Loucy (cell line): Measurements from ENCODE around the gene TBKBP1.

Experiments
- H2AFZ ChIP-seq: fragments of 200-600 bp; sonication (generic); 2 replicates; pipeline ENCODE4 v1.6.0; 2016; ENCODE audit warnings: antibody characterized with exemption, mild to moderate bottlenecking, low read length, moderate library complexity
- H3F3A ChIP-seq: fragments of 200-600 bp; 2 replicates; pipeline ENCODE4 v1.6.0; 2016; ENCODE audit warnings: antibody characterized with exemption, low read depth, mild to moderate bottlenecking
- H3K27me3 ChIP-seq: fragments of 200-600 bp; sonication (generic); 2 replicates; pipeline ENCODE4 v1.6.1; 2014; ENCODE audit warnings: low read length, mild to moderate bottlenecking; ENCODE audit not compliant: insufficient read depth, poor library complexity, severe bottlenecking
- H3K36me3 ChIP-seq: fragments of 200-600 bp; sonication (generic); 2 replicates; pipeline ENCODE4 v1.6.1; 2016; ENCODE audit warnings: low read length; ENCODE audit not compliant: insufficient read depth
- H3K4me1 ChIP-seq: fragments of 200-600 bp; sonication (generic); 2 replicates; pipeline ENCODE4 v1.5.1; 2014; ENCODE audit warnings: low read length, mild to moderate bottlenecking; ENCODE audit not compliant: insufficient read depth, poor library complexity, severe bottlenecking
- H3K4me2 ChIP-seq: fragments of 200-600 bp; sonication (generic); 2 replicates; pipeline ENCODE4 v1.6.0; 2014; ENCODE audit warnings: antibody characterized with exemption, low read length, low read depth, mild to moderate bottlenecking; ENCODE audit not compliant: poor library complexity, severe bottlenecking
- H3K4me3 ChIP-seq: fragments of 200-600 bp; sonication (generic); 2 replicates; pipeline ENCODE4 v1.5.1; 2014; ENCODE audit warnings: low read length, mild to moderate bottlenecking, mixed read lengths; ENCODE audit not compliant: poor library complexity, severe bottlenecking
- H3K79me2 ChIP-seq: fragments of 200-600 bp; sonication (generic); 2 replicates; pipeline ENCODE4 v1.6.1; 2014; ENCODE audit warnings: low read length; ENCODE audit not compliant: insufficient read depth
- H3K9ac ChIP-seq: fragments of 200-600 bp; sonication (generic); 2 replicates; pipeline ENCODE4 v1.6.0; 2014; ENCODE audit warnings: mild to moderate bottlenecking, low read depth, low read length, moderate library complexity; ENCODE audit not compliant: poor library complexity, severe bottlenecking
- H3K9me2 ChIP-seq: fragments of 200-600 bp; sonication (generic); replicated peaks from 2 replicates; pipeline ENCODE4 v1.6.1; 2016; ENCODE audit warnings: low read depth, low read length, mixed read lengths
- H3K9me3 ChIP-seq: fragments of 200-600 bp; sonication (generic); 2 replicates; pipeline ENCODE4 v1.6.1; 2014; ENCODE audit warnings: mild to moderate bottlenecking, antibody characterized with exemption, low read length, low read depth; ENCODE audit not compliant: insufficient read depth
- H4K20me1 ChIP-seq: fragments of 200-600 bp; sonication (generic); 2 replicates; pipeline ENCODE4 v1.6.0; 2014; ENCODE audit warnings: antibody characterized with exemption, low read length, mild to moderate bottlenecking; ENCODE audit not compliant: insufficient read depth, poor library complexity, severe bottlenecking
- CTCF ChIP-seq: fragments of 200-600 bp; sonication (generic); conservative IDR thresholded peaks from 2 replicates; pipeline ENCODE4 v1.5.1; 2014; ENCODE audit warnings: mild to moderate bottlenecking, antibody characterized with exemption, low read length
- EZH2phosphoT487 ChIP-seq: fragments of 200-600 bp; IDR thresholded peaks from 2 replicates; pipeline ENCODE4 v1.6.1; 2018; ENCODE audit warnings: antibody characterized with exemption, mild to moderate bottlenecking, moderate library complexity, borderline replicate concordance

TBKBP1 gene

GRCh38 chr17:47708864-47709541, 15.0 kb downstream of the TBKBP1 start:
- H4K20me1 ChIP-seq: no peaks in the 10 kb centered on the region
- no peak overlapping the region for H3K9ac ChIP-seq
- no peak overlapping the region for H3K4me3 ChIP-seq

DNA sequence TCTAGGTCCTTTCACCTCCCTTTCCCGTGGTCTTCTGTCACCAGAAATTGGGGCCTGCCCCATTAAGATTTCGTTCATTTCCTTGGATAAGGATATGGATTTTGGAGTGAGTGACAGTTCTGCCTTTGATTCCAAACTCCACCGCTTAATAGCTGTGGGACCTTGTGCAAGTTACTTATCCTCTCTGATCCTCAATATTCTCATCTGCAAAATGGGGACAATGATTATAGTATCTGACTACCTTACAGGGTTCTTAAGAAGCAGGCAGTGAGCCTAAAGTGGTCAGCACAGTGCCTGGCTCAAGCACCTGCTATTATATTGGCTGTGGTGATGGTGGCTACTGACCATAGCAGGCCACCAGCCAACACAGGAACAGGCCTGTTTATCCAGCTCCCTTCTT, 15.6 kb downstream of the TBKBP1 start:
- TF ChIP-seq CTCF: no peak
- TF ChIP-seq EZH2phosphoT487: no peak
- H3K27me3 ChIP-seq: no peaks in the 10 kb centered on the region
- no peak overlapping the region for H3K9ac ChIP-seq
- peaks cover 34% of the 10 kb centered on the region for H3K4me1 ChIP-seq
- H2AFZ ChIP-seq: no peak overlapping the region
- no peak overlapping the region for H3K4me3 ChIP-seq
- H3K9me2 ChIP-seq: no peaks in the 10 kb centered on the region
- H4K20me1 ChIP-seq: no peaks in the 10 kb centered on the region
- H3F3A ChIP-seq: no peaks in the 10 kb centered on the region
- H3K79me2 ChIP-seq: no peaks in the 10 kb centered on the region
- no peak overlapping the region for H3K4me2 ChIP-seq
- H3K9me3 ChIP-seq: no peaks in the 10 kb centered on the region
- no peaks in the 10 kb centered on the region; the same call in 1 of the 2 replicates for H3K36me3 ChIP-seq

More at GRCh38 chr17:47708864-47709541, 15.0 kb downstream of the TBKBP1 start:
- Histone ChIP-seq H3K9me3 (no peaks in the 10 kb centered on the region), H3F3A (no peaks in the 10 kb centered on the region), H3K27me3 (no peaks in the 10 kb centered on the region), H3K4me2 (no peak overlapping the region), H3K79me2 (no peaks in the 10 kb centered on the region), H3K9me2 (no peaks in the 10 kb centered on the region), H3K36me3 (no peaks in the 10 kb centered on the region; the same call in 1 of the 2 replicates), H3K4me1 (peaks cover 37% of the 10 kb centered on the region), H2AFZ (no peak overlapping the region)
- no peak for TF ChIP-seq EZH2phosphoT487
- TF ChIP-seq CTCF: no peak

DNA sequence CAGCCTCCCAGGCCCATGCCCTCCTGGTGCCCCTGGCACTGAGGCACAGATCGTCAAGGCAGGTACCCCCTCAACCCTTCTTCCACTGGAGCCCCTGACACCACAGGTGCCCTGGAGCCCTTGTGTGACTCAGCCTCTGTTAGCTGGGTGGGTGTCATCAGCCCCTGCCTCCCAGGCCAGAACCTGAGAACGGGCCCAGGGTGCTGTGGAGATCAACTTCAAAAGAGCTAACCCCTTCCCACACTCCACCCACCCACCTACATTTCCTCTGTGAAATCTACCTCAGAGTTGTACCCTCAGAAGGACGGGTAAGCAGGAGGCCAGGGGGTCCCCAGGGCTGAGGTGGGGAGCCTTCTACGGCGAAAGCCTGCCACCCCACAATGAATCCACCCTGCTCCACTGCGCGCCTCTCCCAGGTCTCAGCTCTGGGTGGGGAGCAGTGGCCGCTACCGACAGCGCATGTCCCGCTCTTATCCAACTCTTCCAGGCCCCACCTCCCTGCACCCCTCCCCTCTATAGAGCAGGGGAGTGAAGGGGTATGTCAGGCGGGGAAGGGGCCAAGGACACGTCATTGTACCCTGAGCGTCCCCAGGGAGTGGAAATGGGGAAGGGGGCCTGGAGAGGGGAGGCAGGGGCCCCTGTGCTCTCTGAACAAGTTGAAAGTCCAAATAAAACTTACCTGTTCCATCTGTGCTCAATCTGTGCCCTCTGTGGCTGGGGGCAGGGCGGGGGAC, 17.6 kb downstream of the TBKBP1 start:
- Histone ChIP-seq H3K4me2 (no peak overlapping the region), H3K4me1 (peaks cover 16% of the 10 kb centered on the region), H4K20me1 (no peaks in the 10 kb centered on the region), H3K9me2 (no peaks in the 10 kb centered on the region), H3K9ac (no peak overlapping the region), H3F3A (no peaks in the 10 kb centered on the region), H3K9me3 (no peaks in the 10 kb centered on the region), H2AFZ (no peak overlapping the region), H3K27me3 (no peaks in the 10 kb centered on the region), H3K36me3 (no peaks in the 10 kb centered on the region; the same call in 1 of the 2 replicates), H3K4me3 (no peak overlapping the region), H3K79me2 (no peaks in the 10 kb centered on the region)
- no peak for TF ChIP-seq CTCF
- no peak for TF ChIP-seq EZH2phosphoT487
